Naive thymus-derived CD8-positive, alpha-beta T cell (primary cell): ENCODE measurements around the gene DHX58. TPM values are rescaled to one million over a fixed set of nuclear protein-coding genes. Genes with fewer than 3 reads are reported as not detected.

Experiments used
- ATAC-seq, 2 donors: fragments of 150-1000 bp; cut with Tn5 transposase in 1 of 2; sonication (Bioruptor Pico), chemical (Tn5 transposase) in 1 of 2; 1 replicate in 1 of 2; 2 replicates in 1 of 2; pipeline ENCODE4 v1.10.0; 2021; ENCODE audit warnings: mild to moderate bottlenecking in 2 of 2, moderate library complexity in 2 of 2
- POLR2A ChIA-PET: fragments of 350-600 bp; sonication (Branson Sonifier 250); formaldehyde crosslinking; loops from one replicate; lab custom pipeline; 2021; ENCODE audit warnings: antibody characterized with exemption; lab: Charles Lee
- DNase-seq, 10 donors: peaks; one replicate each; pipeline versions ENCODE4 v3.0.0 to v3.0.0-alpha.2; 2020 to 2022
- H3K27ac Mint-ChIP-seq, 10 donors: one replicate each; pipeline ENCODE4 v1.8.0; 2020 to 2022; ENCODE audit warnings: mild to moderate bottlenecking in 10 of 10, mixed read lengths in 10 of 10, moderate library complexity in 4 of 10, inconsistent platforms in 1 of 10
- H3K27me3 Mint-ChIP-seq, 5 donors: one replicate each; pipeline ENCODE4 v1.8.0; 2021 to 2022; ENCODE audit warnings: mixed read lengths in 5 of 5
- H3K36me3 Mint-ChIP-seq, 3 donors: one replicate each; pipeline ENCODE4 v1.8.0; 2020 to 2022; ENCODE audit warnings: mixed read lengths in 3 of 3, mild to moderate bottlenecking in 2 of 3, inconsistent platforms in 1 of 3
- H3K4me1 Mint-ChIP-seq, 4 donors: one replicate each; pipeline ENCODE4 v1.8.0; 2021 to 2022; ENCODE audit warnings: mixed read lengths in 4 of 4
- H3K4me3 Mint-ChIP-seq, 10 donors: one replicate each; pipeline ENCODE4 v1.8.0; 2020 to 2022; ENCODE audit warnings: mild to moderate bottlenecking in 10 of 10, mixed read lengths in 10 of 10, moderate library complexity in 6 of 10, inconsistent platforms in 1 of 10
- H3K9me3 Mint-ChIP-seq, 9 donors: one replicate each; pipeline ENCODE4 v1.8.0; 2020 to 2022; ENCODE audit warnings: mixed read lengths in 9 of 9, mild to moderate bottlenecking in 3 of 9, inconsistent platforms in 1 of 9, moderate library complexity in 1 of 9
- polyA plus RNA-seq, 3 donors: library from polyadenylated mRNA; unstranded; fragments of 300-500 nt; fragmentation: Illumina TruSeq; gene quantifications; one replicate each; pipeline ENCODE4 v1.2.3, GENCODE V29; 2021
- total RNA-seq, 8 experiments: library from RNA in 2 of 8; stranded (reverse) in 2 of 8; gene quantifications; one replicate each; pipeline ENCODE4 v1.2.3 and lab custom pipeline; 2021 to 2026

DHX58 gene
- total and polyA plus RNA-seq, 5 experiments from 2014 or later: 7.3 to 57.3 (median 21.7) TPM

DNA sequence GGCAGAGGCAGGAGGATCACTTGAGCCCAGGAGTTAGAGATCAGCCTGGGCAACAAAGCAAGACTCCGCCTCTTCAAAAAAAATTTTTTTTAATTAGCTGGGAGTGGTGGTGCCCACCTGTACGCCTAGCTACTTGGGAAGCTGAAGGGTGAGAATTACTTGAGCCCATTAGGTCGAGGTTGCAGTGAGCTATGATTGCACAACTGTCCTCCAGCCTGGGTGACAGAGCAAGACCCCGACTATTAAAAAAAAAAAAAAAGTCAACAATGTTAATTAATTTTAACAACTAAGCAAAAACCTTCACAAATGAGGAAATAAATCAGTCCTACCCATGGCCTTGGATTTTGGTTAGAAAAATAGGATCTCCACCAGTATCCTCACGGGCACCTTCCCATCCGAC lies 5.4 kb downstream of the DHX58 start:
- no peaks in the 10 kb centered on the region for H3K27me3 Mint-ChIP-seq
- H3K4me1 Mint-ChIP-seq: peaks cover 17 to 46% (median 39%) of the 10 kb centered on the region in 4 donors
- POLR2A ChIA-PET: interaction anchor here (0.6 to 1.3 kb wide), 6 partner anchors 33 to 458 kb away, joined by 3 to 7 read pairs (median 4); partner anchors contain the start of gene DNAJC7
- H3K36me3 Mint-ChIP-seq: peaks cover 0 to 49% (median 15%) of the 10 kb centered on the region in 3 donors
- DNase-seq (no peak), ATAC-seq (no peak)
- peak overlapping the region in 1 of 10 donors; percentile 75 for H3K27ac Mint-ChIP-seq
- H3K9me3 Mint-ChIP-seq: no peaks in the 10 kb centered on the region
- H3K4me3 Mint-ChIP-seq: peak overlapping the region in 9 of 10 donors; percentile 26 to 76 (median 61)

DNA sequence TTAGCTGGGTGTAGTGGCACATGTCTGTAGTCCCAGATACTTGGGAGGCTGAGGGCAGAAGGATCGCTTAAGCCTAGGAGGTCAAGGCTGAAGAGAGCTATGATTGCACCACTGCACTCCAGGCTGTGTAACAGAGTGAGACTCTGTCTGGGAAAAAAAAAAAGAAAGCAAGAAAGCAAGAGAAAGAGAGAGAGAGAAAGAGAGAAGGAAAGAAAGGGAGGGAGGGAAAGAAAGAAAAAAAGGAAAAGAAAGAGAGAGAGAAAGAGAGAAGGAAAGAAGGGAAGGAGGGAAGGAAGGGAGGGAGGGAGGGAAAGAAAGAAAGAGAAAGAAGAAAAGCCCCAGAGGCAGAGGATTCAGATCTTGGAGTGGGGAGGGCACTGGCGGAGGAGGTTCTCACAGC lies 6.5 kb downstream of the DHX58 start:
- ATAC-seq (no peak), DNase-seq (no peak)
- Mint-ChIP-seq H3K27ac (peak overlapping the region in 2 of 10 donors; percentile 46 to 67), H3K4me1 (peaks cover 15 to 39% (median 28%) of the 10 kb centered on the region in 4 donors), H3K9me3 (no peaks in the 10 kb centered on the region), H3K4me3 (peak overlapping the region in 2 of 10 donors; percentile 3 to 36), H3K36me3 (peaks cover 0 to 49% (median 15%) of the 10 kb centered on the region in 3 donors), H3K27me3 (no peaks in the 10 kb centered on the region)
- POLR2A ChIA-PET: interaction anchor here (0.5 to 1.3 kb wide), 2 partner anchors 32 to 702 kb away, joined by 7 read pairs; no protein-coding TSS in a partner anchor

DNA sequence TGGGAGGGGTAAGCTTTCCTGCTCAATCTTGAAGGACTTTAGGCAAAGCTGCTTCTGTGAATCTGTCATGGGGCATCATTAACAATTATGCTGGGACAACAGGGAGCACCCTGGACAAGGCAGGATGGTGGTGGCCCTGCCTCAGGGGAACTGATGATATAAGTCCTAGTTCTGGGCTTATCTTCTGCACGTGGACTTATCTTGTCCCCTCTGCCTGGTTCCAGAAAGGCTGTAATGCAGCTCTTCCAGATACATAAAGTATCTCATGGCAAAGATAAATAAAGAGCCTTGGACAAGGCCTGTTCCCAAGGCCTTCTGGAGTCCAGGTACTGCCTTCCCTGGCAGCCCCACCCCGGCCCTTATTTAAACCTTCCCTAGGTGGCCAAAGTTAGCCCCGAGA lies 8.2 kb downstream of the DHX58 start:
- no peaks in the 10 kb centered on the region for H3K27me3 Mint-ChIP-seq
- ATAC-seq (no peak), DNase-seq (no peak)
- POLR2A ChIA-PET: interaction anchor here (1.2 to 1.5 kb wide), 2 partner anchors 8 to 87 kb away, joined by 3 read pairs; partner anchors contain the start of genes DHX58 and DNAJC7
- H3K9me3 Mint-ChIP-seq: no peaks in the 10 kb centered on the region
- H3K36me3 Mint-ChIP-seq: peaks cover 0 to 42% (median 10%) of the 10 kb centered on the region in 3 donors
- H3K4me1 Mint-ChIP-seq: peaks cover 9 to 27% (median 17%) of the 10 kb centered on the region in 4 donors
- H3K27ac Mint-ChIP-seq: peak overlapping the region in 1 of 10 donors; percentile 77
- no peak overlapping the region for H3K4me3 Mint-ChIP-seq

DNA sequence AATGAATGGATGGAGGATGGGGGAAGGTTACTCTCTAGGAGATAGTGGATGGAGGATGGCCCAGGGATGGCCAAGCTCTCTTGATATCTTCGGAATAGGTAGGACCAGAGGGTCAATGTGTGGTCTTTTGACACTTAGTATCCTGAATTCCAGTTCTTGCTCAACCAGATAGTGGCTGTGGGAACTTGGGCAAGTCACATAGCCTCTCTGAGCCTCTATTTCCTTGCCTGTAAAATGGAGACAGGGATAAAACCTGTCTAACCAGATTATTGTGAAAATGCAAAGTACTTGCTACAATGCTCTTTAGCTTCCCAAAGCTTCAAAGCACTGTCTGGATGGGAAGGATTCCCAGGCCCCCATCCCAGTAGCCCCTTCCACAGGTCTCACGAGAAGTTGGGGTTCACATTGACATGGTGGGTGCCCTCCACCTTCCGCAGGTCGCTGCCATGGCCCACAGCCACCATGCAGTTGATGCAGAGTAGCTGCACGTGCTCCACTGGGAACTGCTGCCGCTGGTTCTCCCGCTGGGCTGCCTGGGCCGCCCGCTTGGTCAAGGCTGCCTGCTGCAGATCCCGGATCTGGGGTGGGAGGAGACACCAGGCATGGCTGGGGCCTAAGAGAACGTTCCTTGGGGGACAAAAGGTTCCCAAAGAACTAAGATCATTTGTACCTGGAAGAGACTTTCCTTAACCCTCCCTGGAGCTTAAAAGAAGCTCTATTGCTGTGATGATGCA lies 9.1 kb downstream of the DHX58 start:
- Mint-ChIP-seq H3K4me3 (no peak overlapping the region), H3K27ac (peak overlapping the region in 1 of 10 donors; percentile 63), H3K4me1 (peaks cover 7 to 20% (median 13%) of the 10 kb centered on the region in 4 donors), H3K9me3 (no peaks in the 10 kb centered on the region), H3K36me3 (peaks cover 0 to 35% (median 4%) of the 10 kb centered on the region in 3 donors), H3K27me3 (no peaks in the 10 kb centered on the region)
- DNase-seq: no peak
- no peak for ATAC-seq
- POLR2A ChIA-PET: interaction anchor here (0.7 to 1.5 kb wide), 3 partner anchors 9 to 86 kb away, joined by 3 to 4 read pairs (median 3); partner anchors contain the start of genes DHX58 and DNAJC7

- ATAC-seq (peak; percentile 47 to 67), DNase-seq (peak in 9 of 10 donors; percentile 31 to 62 (median 56))
- H3K9me3 Mint-ChIP-seq: no peaks in the 10 kb centered on the region
- H3K27ac Mint-ChIP-seq: peak overlapping the region in 2 of 10 donors; percentile 49 to 63
- H3K36me3 Mint-ChIP-seq: peaks cover 0 to 28% (median 3%) of the 10 kb centered on the region in 3 donors
- peaks cover 8 to 18% (median 15%) of the 10 kb centered on the region in 4 donors for H3K4me1 Mint-ChIP-seq
- no peak overlapping the region for H3K4me3 Mint-ChIP-seq
- POLR2A ChIA-PET: interaction anchor here (0.5 to 0.9 kb wide), 2 partner anchors 12 to 78 kb away, joined by 3 read pairs; no protein-coding TSS in a partner anchor
- H3K27me3 Mint-ChIP-seq: peaks cover 0 to 10% (median 8%) of the 10 kb centered on the region in 5 donors
Observed at GRCh38 chr17:42101513-42102292, 10.8 kb downstream of the DHX58 start.

DNA sequence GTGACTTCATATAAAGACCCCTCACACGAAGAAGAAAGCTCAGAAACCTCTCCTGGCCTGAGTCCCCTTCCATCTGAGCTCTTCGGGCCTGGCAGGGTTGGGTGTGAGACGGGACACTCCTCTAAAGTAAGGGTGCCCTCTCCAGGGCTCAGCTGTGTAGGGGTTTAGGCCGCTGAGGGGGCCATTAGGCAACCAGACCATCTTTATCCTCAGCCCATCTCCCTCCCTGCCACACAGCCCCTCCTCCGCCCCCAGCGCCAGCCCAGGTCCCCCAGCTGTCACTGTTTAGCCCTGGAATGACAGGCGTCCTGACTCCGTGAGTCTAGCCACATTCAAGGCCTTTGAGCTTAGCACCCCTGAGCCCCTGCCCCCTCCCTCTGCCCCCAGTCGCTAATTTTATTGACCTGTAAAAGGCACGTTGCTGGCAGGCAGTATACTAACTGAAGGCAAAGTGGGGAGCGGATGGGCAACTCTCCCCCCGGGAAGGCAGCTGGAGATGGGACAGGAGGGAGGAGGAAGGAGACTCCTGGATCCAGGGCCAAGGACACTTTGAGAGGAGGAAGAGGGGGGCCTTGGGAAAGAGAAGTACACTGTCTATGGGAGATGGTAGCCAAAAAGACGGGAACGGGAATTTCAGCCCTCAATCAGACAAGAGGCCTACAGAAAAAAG lies 13.6 kb downstream of the DHX58 start:
- H3K27me3 Mint-ChIP-seq: peaks cover 7 to 36% (median 11%) of the 10 kb centered on the region in 5 donors
- POLR2A ChIA-PET: interaction anchor here (0.5 to 1.3 kb wide), 2 partner anchors 12 to 1107 kb away, joined by 3 to 4 read pairs; no protein-coding TSS in a partner anchor
- H3K9me3 Mint-ChIP-seq: no peaks in the 10 kb centered on the region
- H3K36me3 Mint-ChIP-seq: peaks cover 0 to 9% (median 0%) of the 10 kb centered on the region in 3 donors
- H3K27ac Mint-ChIP-seq: peak overlapping the region in 2 of 10 donors; percentile 14 to 72
- peaks cover 8 to 13% (median 9%) of the 10 kb centered on the region in 4 donors for H3K4me1 Mint-ChIP-seq
- peak in 1 of 10 donors; percentile 21 for DNase-seq
- H3K4me3 Mint-ChIP-seq: peak overlapping the region in 5 of 10 donors; percentile 11 to 68 (median 22)
- ATAC-seq: peak in 1 of 2 donors; percentile 31

DNA sequence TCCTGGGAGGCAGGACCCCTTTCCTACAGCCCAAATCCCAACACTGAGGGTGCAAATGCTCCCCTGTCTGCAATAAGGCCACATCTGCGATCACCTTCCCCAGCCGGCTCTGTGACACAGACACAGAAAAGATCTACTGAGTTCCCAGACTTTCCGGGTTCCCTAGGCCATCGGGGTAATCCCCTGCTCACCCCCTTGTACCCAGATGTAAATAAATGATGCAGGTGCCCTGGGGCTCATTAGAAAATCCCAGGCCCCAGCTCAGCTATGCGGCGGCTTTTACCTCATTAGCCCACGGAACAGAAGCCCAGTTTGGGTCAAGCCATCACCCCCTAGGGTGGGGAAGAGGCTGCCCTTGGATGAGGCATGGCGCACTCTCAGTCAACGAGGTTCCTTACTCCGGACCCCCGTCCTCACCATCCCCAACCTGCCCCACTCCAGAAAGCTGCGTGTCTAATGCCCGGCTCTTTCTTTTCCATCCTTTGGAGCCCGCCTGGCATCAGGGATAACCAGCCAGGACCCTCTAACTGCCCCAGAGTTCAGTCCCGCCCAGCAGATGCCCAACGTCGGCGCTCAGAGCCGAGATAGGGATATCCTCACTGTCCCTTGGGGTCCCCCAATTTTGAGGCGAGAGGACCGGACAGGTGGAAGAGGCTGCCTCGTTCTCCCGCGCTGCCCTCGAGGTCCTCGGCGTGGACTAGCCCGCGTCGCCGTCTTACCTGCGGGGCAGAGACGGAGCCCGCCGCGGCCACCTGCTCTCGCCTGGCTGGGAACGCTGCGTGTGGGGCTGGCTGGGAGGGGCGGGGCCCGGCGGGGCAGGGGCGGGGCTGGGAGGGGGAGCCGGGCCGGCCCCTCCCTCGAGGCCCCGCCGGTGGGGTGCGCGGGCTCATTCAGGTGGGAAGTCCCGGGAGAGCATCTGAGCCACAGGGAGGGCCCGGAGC lies 14.6 kb downstream of the DHX58 start, which contains the start of gene ZNF385C:
Gene ZNF385C, minus strand, starts transcription at position 783 of the 941 bp plus-strand sequence. CDS start 35,417 bp downstream, outside the sequence.
- Mint-ChIP-seq H3K9me3 (no peaks in the 10 kb centered on the region), H3K27ac (peak within 1 kb of the TSS in 3 of 10 donors; percentile 14 to 85 (median 72)), H3K4me1 (peaks cover 8 to 13% (median 9%) of the 10 kb centered on the region in 4 donors), H3K27me3 (peaks cover 8 to 39% (median 11%) of the 10 kb centered on the region in 5 donors), H3K4me3 (peak within 1 kb of the TSS; percentile 30 to 78 (median 64)), H3K36me3 (peaks cover 0 to 1% (median 0%) of the 10 kb centered on the region in 3 donors)
- POLR2A ChIA-PET: interaction anchor here (0.5 to 1.4 kb wide), 5 partner anchors 13 to 1107 kb away, joined by 3 to 5 read pairs (median 4); partner anchors contain the start of gene DHX58
- peak in 9 of 10 donors; percentile 25 to 71 (median 37) for DNase-seq
- peak; percentile 78 to 93 for ATAC-seq

- peaks cover 8 to 39% (median 11%) of the 10 kb centered on the region in 5 donors for H3K27me3 Mint-ChIP-seq
- ATAC-seq (no peak), DNase-seq (no peak)
- no peak overlapping the region for H3K27ac Mint-ChIP-seq
- no peaks in the 10 kb centered on the region for H3K36me3 Mint-ChIP-seq
- POLR2A ChIA-PET: interaction anchor here (0.7 kb wide), 1 partner anchor 1257 kb away, joined by 3 read pairs; no protein-coding TSS in a partner anchor
- H3K9me3 Mint-ChIP-seq: no peaks in the 10 kb centered on the region
- peaks cover 8 to 11% (median 8%) of the 10 kb centered on the region in 4 donors for H3K4me1 Mint-ChIP-seq
- no peak overlapping the region for H3K4me3 Mint-ChIP-seq
Observed at GRCh38 chr17:42096360-42097111, 16.0 kb downstream of the DHX58 start.

GRCh38 chr17:42094375-42095069 lies 18.0 kb downstream of the DHX58 start:
- H3K27me3 Mint-ChIP-seq: peaks cover 8 to 39% (median 13%) of the 10 kb centered on the region in 5 donors
- DNase-seq: no peak
- POLR2A ChIA-PET: no interaction called here
- no peak for ATAC-seq
- peaks cover 6 to 9% (median 8%) of the 10 kb centered on the region in 4 donors for H3K4me1 Mint-ChIP-seq
- H3K27ac Mint-ChIP-seq: no peak overlapping the region
- no peak overlapping the region for H3K4me3 Mint-ChIP-seq
- H3K9me3 Mint-ChIP-seq: no peaks in the 10 kb centered on the region
- H3K36me3 Mint-ChIP-seq: no peaks in the 10 kb centered on the region
